Measurements from ENCODE around the gene NEU1.
"Not testable (repeated sequence)": the region's sequence is repeated elsewhere in the genome, so short reads cannot be mapped to it uniquely, and the experiment has no call there.

NEU1 gene

DNA sequence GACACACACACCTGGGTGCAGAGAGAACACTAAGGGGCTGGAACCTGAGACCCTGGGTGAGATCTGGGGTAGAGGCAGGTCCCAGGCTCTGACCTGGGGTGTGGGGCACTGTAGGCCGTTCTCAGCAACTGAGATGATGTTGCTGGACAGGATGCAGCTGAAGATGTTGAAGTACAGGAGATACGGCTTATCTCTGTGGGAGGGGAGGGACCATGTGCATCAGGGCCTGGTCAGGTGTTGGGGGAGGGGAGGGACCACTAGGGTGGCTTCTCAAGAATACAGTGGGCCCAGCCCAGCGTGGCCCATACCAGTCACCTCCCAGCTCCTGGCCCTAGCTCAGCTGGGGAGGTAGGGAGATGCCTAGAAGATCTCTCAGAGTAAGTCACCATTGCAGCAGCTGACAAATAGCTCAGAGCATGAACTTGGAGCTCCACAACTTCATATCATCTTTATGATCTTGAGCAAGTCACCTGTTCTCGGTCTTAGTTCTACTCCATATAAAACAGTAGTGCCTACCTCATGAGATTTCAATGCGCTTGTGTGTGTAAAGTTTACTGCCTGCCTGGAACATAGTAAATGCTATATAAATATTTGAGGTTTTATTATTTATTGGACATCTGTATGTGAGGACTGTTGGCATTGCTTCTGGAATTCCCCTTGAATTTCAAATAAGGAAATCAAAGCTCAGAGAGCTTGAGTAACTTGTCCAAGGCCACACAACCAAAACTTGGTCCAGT lies 12.4 kb upstream of the NEU1 start:
- Histone ChIP-seq H3K36me3 (ENCODE audit: control insufficient read depth in 1 of 2, insufficient read depth in 2 of 2, low read length in 2 of 2) (peaks cover 30 to 32% of the 10 kb centered on the region in 2 donors), H3K9ac (ENCODE audit: low read depth in 1 of 2, low read length in 2 of 2) (no peak overlapping the region), H3K27me3 (ENCODE audit: control insufficient read depth in 1 of 2, insufficient read depth in 2 of 2, low read length in 2 of 2) (no peaks in the 10 kb centered on the region), H3K4me1 (ENCODE audit: control insufficient read depth in 1 of 2, insufficient read depth in 2 of 2, low read length in 2 of 2) (peaks cover 6 to 17% of the 10 kb centered on the region in 2 donors), H3K27ac (ENCODE audit: low read depth, low read length) (no peak overlapping the region), H3K9me3 (ENCODE audit: control insufficient read depth in 1 of 2, low read length in 2 of 2) (no peaks in the 10 kb centered on the region), H3K4me3 (ENCODE audit: low read depth in 1 of 2, low read length in 2 of 2) (no peak overlapping the region)

DNA sequence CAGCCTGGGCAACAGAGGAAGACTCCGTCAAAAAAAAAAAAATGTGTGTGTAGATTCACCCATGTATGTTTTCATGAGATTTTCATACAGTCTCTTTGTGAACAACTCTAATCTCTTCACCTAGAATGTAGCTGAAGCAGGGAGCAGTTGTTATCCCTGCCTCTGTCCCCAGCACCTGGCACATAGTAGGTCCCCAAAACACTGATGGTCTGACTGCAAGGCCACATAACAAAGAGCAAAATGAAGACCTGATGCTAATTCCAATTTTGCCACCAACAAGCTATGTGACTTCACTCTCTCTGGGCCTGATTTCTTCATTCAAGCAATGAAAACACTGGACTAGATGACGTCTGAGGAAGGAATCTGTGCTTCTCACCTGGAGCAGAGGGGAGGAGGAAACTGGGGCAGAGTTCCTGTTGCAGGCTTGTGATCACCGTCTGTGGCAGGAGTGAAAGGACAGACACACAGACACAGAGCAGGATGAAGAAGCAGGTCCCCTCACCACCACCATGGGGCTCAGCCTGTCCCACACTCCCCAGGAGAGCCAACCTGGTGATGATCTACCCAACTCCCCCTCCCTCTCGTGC lies 11.6 kb upstream of the NEU1 start:
- no peak overlapping the region for H3K9ac ChIP-seq (ENCODE audit: low read depth in 1 of 2, low read length in 2 of 2)
- no peaks in the 10 kb centered on the region for H3K9me3 ChIP-seq (ENCODE audit: control insufficient read depth in 1 of 2, low read length in 2 of 2)
- no peak overlapping the region for H3K27ac ChIP-seq (ENCODE audit: low read depth, low read length)
- peaks cover 27 to 30% of the 10 kb centered on the region in 2 donors for H3K36me3 ChIP-seq (ENCODE audit: control insufficient read depth in 1 of 2, insufficient read depth in 2 of 2, low read length in 2 of 2)
- no peak overlapping the region for H3K4me3 ChIP-seq (ENCODE audit: low read depth in 1 of 2, low read length in 2 of 2)
- peaks cover 6 to 17% of the 10 kb centered on the region in 2 donors for H3K4me1 ChIP-seq (ENCODE audit: control insufficient read depth in 1 of 2, insufficient read depth in 2 of 2, low read length in 2 of 2)
- H3K27me3 ChIP-seq (ENCODE audit: control insufficient read depth in 1 of 2, insufficient read depth in 2 of 2, low read length in 2 of 2): no peaks in the 10 kb centered on the region

DNA sequence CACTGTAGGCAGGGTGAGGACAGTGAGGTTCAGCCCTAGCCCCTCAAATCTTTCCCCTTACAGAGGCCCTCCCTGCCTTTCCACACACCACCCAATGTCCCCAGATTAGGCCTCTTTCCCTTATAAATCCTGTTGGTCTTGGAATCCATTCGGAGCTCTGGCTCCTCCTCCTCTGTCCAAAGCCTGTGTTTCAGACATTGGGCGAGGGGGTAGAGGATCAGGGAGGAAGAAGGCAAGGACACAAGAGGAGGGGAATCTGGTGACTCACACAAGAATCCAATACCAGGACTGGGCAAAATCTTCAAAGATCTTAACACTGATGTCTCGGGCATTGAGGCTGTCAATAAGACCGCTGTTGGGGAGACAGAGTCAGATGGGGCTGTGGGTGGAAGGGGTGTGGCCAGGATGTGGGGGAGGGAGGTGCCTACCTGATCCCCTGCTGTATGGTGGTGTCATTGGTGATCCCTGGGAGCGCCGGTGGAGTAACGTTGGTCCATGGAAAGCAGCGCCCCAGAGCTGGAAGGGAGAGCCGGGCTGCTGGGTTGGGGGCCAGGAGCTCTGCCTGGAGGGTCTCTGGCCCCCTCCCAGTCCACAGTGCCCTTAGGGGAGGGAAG lies 8.5 kb upstream of the NEU1 start:
- Histone ChIP-seq H3K36me3 (ENCODE audit: control insufficient read depth in 1 of 2, insufficient read depth in 2 of 2, low read length in 2 of 2) (peaks cover 32 to 40% of the 10 kb centered on the region in 2 donors), H3K9ac (ENCODE audit: low read depth in 1 of 2, low read length in 2 of 2) (no peak overlapping the region), H3K27me3 (ENCODE audit: control insufficient read depth in 1 of 2, insufficient read depth in 2 of 2, low read length in 2 of 2) (no peaks in the 10 kb centered on the region), H3K4me1 (ENCODE audit: control insufficient read depth in 1 of 2, insufficient read depth in 2 of 2, low read length in 2 of 2) (peaks cover 0 to 8% of the 10 kb centered on the region in 2 donors), H3K9me3 (ENCODE audit: control insufficient read depth in 1 of 2, low read length in 2 of 2) (no peaks in the 10 kb centered on the region), H3K27ac (ENCODE audit: low read depth, low read length) (no peak overlapping the region), H3K4me3 (ENCODE audit: low read depth in 1 of 2, low read length in 2 of 2) (no peak overlapping the region)

DNA sequence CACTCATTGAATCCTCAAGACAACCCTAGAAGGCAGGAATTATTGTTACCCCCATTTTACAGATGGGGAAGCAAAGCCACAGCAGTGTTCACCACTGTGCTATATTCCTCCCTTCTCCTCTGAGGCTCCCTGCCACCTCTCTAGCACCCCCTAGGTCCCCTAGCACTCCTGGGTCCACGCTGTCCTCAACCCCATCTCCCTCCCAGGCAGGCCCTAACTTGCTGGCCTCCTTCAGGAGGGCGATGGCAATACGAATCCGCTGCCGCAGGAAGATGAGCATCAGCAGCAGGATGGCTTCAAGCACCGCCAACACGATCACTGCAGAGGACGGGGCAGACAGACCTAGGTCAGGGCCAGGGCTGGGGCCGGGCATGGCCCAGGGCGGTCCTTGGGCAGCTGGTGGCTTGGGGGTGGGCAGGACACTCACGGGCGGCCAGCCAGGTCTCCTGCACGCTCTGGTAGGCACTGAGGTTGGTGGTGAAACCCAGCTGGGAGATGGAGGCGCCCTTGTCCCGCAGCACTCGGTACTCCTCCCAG lies 7.8 kb upstream of the NEU1 start:
- peaks cover 26 to 42% of the 10 kb centered on the region in 2 donors for H3K36me3 ChIP-seq (ENCODE audit: control insufficient read depth in 1 of 2, insufficient read depth in 2 of 2, low read length in 2 of 2)
- no peaks in the 10 kb centered on the region for H3K9me3 ChIP-seq (ENCODE audit: control insufficient read depth in 1 of 2, low read length in 2 of 2)
- H3K9ac ChIP-seq (ENCODE audit: low read depth in 1 of 2, low read length in 2 of 2): no peak overlapping the region
- H3K4me3 ChIP-seq (ENCODE audit: low read depth in 1 of 2, low read length in 2 of 2): no peak overlapping the region
- H3K4me1 ChIP-seq (ENCODE audit: control insufficient read depth in 1 of 2, insufficient read depth in 2 of 2, low read length in 2 of 2): peaks cover 0 to 2% of the 10 kb centered on the region in 2 donors
- no peak overlapping the region for H3K27ac ChIP-seq (ENCODE audit: low read depth, low read length)
- no peaks in the 10 kb centered on the region for H3K27me3 ChIP-seq (ENCODE audit: control insufficient read depth in 1 of 2, insufficient read depth in 2 of 2, low read length in 2 of 2)

DNA sequence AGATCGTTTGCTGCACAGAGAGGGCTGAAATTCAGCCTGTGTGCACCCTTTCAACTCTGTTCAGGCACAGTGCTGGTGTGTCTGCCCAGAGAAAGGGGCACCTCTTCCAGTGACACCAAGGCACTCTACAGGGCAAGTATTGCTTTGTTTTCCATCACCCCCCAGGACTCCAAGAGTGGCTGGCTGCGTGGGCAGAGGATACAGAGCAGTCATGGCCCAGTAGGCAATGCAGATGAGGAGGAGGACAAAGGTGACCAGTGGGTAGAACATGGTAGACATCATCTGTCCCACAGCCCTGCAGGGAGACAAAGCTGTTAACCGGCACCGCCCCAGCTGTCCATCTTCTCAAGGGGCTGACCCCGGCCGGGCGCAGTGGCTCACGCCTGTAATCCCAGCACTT lies 6.7 kb upstream of the NEU1 start:
- no peak overlapping the region for H3K27ac ChIP-seq (ENCODE audit: low read depth, low read length)
- no peaks in the 10 kb centered on the region for H3K9me3 ChIP-seq (ENCODE audit: control insufficient read depth in 1 of 2, low read length in 2 of 2)
- H3K4me3 ChIP-seq (ENCODE audit: low read depth in 1 of 2, low read length in 2 of 2): no peak overlapping the region
- H3K4me1 ChIP-seq (ENCODE audit: control insufficient read depth in 1 of 2, insufficient read depth in 2 of 2, low read length in 2 of 2): no peaks in the 10 kb centered on the region
- no peaks in the 10 kb centered on the region for H3K27me3 ChIP-seq (ENCODE audit: control insufficient read depth in 1 of 2, insufficient read depth in 2 of 2, low read length in 2 of 2)
- H3K9ac ChIP-seq (ENCODE audit: low read depth in 1 of 2, low read length in 2 of 2): no peak overlapping the region
- H3K36me3 ChIP-seq (ENCODE audit: control insufficient read depth in 1 of 2, insufficient read depth in 2 of 2, low read length in 2 of 2): peaks cover 16 to 36% of the 10 kb centered on the region in 2 donors

DNA sequence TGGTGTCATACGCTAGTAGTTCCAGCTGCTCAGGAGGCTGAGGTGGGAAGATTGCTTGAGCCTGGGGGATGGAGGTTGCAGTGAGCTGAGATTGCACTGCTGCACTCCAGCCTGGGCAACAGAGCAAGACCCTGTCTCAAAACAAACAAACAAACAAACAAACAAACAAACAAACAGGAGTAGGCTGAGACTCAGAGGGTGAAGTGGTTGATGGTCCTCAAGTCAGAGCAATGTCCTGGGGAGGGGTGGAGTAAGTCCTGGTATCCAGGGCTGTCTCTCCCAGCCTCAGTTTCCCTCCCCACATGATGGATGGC lies 6.0 kb upstream of the NEU1 start:
- not testable (repeated sequence) for H3K9me3 ChIP-seq (ENCODE audit: control insufficient read depth in 1 of 2, low read length in 2 of 2); H3K27me3 ChIP-seq (ENCODE audit: control insufficient read depth in 1 of 2, insufficient read depth in 2 of 2, low read length in 2 of 2); H3K9ac ChIP-seq (ENCODE audit: low read depth in 1 of 2, low read length in 2 of 2); H3K27ac ChIP-seq (ENCODE audit: low read depth, low read length); H3K4me3 ChIP-seq (ENCODE audit: low read depth in 1 of 2, low read length in 2 of 2); H3K4me1 ChIP-seq (ENCODE audit: control insufficient read depth in 1 of 2, insufficient read depth in 2 of 2, low read length in 2 of 2)
- peaks cover 13 to 33% of the 10 kb centered on the region in 2 donors for H3K36me3 ChIP-seq (ENCODE audit: control insufficient read depth in 1 of 2, insufficient read depth in 2 of 2, low read length in 2 of 2)

DNA sequence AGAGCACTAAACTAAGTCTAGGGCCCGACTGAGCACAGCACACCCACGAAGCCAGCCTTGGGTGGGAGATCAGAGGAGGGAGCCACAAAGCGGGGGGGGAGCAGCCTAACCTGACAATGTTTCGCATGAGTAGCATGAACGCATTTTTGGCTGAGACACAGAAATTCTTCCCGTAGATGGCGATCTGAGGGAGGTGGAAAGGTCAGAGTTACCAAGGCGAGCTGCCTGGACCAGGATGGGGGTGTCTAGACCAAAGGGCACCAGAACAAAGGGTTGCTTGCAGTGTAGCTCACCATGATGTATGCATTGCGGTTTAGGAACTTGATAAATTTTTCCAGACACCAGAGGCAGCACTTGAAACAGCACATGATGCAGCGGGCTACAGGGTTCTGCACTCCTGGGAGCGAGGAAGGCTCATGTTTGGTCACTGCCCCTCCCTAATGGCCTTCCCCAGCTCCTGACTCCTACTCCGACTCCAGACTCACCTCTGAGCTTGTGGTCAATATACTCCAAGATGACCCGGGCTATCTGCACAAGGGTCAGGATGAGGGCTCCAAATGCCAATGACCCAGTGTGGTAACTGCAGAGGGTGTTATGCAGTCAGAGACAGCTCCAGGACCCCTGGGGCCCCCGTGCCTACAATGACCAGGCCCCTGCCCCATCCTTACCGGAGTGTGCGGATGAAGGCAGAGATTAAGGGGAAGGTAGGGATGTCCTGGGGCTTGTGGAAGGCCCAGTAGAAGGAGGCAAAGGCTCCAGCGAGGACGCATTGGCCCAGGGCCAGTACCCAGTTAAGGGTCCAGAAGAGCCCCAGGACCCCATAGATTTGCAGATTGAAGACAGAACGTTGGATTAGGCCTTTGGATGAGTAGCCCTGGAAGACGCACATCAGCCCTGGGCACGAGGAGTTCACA lies 2.8 kb upstream of the NEU1 start:
- Histone ChIP-seq H3K4me1 (ENCODE audit: control insufficient read depth in 1 of 2, insufficient read depth in 2 of 2, low read length in 2 of 2) (peaks cover 6 to 14% of the 10 kb centered on the region in 2 donors), H3K36me3 (ENCODE audit: control insufficient read depth in 1 of 2, insufficient read depth in 2 of 2, low read length in 2 of 2) (peaks cover 11 to 36% of the 10 kb centered on the region in 2 donors), H3K4me3 (ENCODE audit: low read depth in 1 of 2, low read length in 2 of 2) (no peak overlapping the region), H3K9me3 (ENCODE audit: control insufficient read depth in 1 of 2, low read length in 2 of 2) (no peaks in the 10 kb centered on the region), H3K27ac (ENCODE audit: low read depth, low read length) (no peak overlapping the region), H3K9ac (ENCODE audit: low read depth in 1 of 2, low read length in 2 of 2) (no peak overlapping the region), H3K27me3 (ENCODE audit: control insufficient read depth in 1 of 2, insufficient read depth in 2 of 2, low read length in 2 of 2) (no peaks in the 10 kb centered on the region)

DNA sequence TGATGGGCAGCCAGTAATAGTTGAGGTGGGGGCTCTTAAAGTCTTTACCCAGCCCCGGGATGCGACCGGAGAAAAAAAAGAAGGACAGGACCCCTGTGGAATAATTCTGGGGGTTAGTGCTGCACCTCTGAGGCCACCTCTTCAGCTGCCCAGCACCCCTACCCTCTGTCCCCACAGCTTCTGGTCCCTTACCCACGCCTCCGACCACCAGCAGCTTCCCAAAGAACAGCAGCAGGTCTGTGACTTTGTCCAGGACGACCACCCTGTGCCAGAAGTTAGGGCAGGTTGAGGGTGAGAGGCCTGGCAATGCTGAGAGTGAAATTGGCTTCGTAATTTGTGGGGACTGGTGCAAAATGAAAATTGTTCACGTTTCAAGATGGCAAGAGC lies 2.2 kb upstream of the NEU1 start:
- H3K9me3 ChIP-seq (ENCODE audit: control insufficient read depth in 1 of 2, low read length in 2 of 2): no peaks in the 10 kb centered on the region

DNA sequence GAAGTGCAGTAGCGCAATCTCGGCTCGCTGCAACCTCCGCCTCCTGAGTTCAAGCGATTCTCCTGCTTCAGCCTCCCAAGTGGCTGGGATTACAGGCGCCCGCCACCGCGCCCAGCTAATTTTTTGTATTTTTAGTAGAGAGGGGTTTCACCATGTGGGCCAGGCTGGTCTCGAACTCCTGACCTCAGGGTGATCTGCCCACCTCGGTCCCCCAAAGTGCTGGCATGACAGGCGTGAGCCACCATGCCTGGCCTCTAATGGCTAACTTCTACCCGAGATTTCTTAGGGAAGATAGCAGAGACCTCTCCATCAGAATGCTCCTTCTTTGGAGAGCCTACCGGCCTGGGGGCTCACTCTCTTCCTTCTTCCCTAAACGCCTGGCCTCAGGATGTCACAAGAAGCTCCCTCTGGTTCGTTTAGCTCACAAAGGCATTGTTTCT lies 1.5 kb upstream of the NEU1 start:
- H3K9me3 ChIP-seq (ENCODE audit: control insufficient read depth in 1 of 2, low read length in 2 of 2); H3K27me3 ChIP-seq (ENCODE audit: control insufficient read depth in 1 of 2, insufficient read depth in 2 of 2, low read length in 2 of 2); H3K27ac ChIP-seq (ENCODE audit: low read depth, low read length): not testable (repeated sequence)
- Histone ChIP-seq H3K36me3 (ENCODE audit: control insufficient read depth in 1 of 2, insufficient read depth in 2 of 2, low read length in 2 of 2) (peaks cover 12 to 41% of the 10 kb centered on the region in 2 donors), H3K4me3 (ENCODE audit: low read depth in 1 of 2, low read length in 2 of 2) (peak overlapping the region; percentile 41 to 48), H3K9ac (ENCODE audit: low read depth in 1 of 2, low read length in 2 of 2) (peak overlapping the region in 1 of 2 donors; percentile 48), H3K4me1 (ENCODE audit: control insufficient read depth in 1 of 2, insufficient read depth in 2 of 2, low read length in 2 of 2) (peaks cover 6 to 14% of the 10 kb centered on the region in 2 donors)

More for the DNA sequence above, 2.2 kb upstream of the NEU1 start:
- Histone ChIP-seq H3K9ac (ENCODE audit: low read depth in 1 of 2, low read length in 2 of 2) (no peak overlapping the region), H3K4me3 (ENCODE audit: low read depth in 1 of 2, low read length in 2 of 2) (no peak overlapping the region), H3K27ac (ENCODE audit: low read depth, low read length) (no peak overlapping the region), H3K36me3 (ENCODE audit: control insufficient read depth in 1 of 2, insufficient read depth in 2 of 2, low read length in 2 of 2) (peaks cover 8 to 36% of the 10 kb centered on the region in 2 donors), H3K4me1 (ENCODE audit: control insufficient read depth in 1 of 2, insufficient read depth in 2 of 2, low read length in 2 of 2) (peaks cover 6 to 14% of the 10 kb centered on the region in 2 donors), H3K27me3 (ENCODE audit: control insufficient read depth in 1 of 2, insufficient read depth in 2 of 2, low read length in 2 of 2) (no peaks in the 10 kb centered on the region)
